GM13977 (cell line): ENCODE results near the gene DUS2.

ENCODE experiments used
- DNase-seq: peaks from one replicate; pipeline ENCODE4 v3.0.0; 2012; ENCODE audit warnings: low spot score
- in situ Hi-C: fragments of 300-500 bp; cut with MboI; formaldehyde crosslinking; loops from one replicate; pipeline ENCODE4 v1.12.0; 2022; ENCODE audit warnings: low sequenced_read_pairs, low pct_unique_long_range_greater_than_20kb, mixed read lengths, inconsistent platforms; ENCODE audit not compliant: unreplicated experiment
- TF ChIP-seq, protein P1 (sequence below): IDR thresholded peaks from 2 replicates; pipeline ENCODE4 v1.5.1; 2012; ENCODE audit warnings: mild to moderate bottlenecking, control low read depth; ENCODE audit not compliant: insufficient read depth; ENCODE audit errors: extremely low read depth, missing control alignments

The DUS2 gene

GRCh38 chr16:68046106-68046505, 23.0 kb downstream of the DUS2 start:
- in situ Hi-C loops, result no loop called here
- TF ChIP-seq, protein P1, sequence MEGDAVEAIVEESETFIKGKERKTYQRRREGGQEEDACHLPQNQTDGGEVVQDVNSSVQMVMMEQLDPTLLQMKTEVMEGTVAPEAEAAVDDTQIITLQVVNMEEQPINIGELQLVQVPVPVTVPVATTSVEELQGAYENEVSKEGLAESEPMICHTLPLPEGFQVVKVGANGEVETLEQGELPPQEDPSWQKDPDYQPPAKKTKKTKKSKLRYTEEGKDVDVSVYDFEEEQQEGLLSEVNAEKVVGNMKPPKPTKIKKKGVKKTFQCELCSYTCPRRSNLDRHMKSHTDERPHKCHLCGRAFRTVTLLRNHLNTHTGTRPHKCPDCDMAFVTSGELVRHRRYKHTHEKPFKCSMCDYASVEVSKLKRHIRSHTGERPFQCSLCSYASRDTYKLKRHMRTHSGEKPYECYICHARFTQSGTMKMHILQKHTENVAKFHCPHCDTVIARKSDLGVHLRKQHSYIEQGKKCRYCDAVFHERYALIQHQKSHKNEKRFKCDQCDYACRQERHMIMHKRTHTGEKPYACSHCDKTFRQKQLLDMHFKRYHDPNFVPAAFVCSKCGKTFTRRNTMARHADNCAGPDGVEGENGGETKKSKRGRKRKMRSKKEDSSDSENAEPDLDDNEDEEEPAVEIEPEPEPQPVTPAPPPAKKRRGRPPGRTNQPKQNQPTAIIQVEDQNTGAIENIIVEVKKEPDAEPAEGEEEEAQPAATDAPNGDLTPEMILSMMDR, result no peak
- no peak for DNase-seq

DNA sequence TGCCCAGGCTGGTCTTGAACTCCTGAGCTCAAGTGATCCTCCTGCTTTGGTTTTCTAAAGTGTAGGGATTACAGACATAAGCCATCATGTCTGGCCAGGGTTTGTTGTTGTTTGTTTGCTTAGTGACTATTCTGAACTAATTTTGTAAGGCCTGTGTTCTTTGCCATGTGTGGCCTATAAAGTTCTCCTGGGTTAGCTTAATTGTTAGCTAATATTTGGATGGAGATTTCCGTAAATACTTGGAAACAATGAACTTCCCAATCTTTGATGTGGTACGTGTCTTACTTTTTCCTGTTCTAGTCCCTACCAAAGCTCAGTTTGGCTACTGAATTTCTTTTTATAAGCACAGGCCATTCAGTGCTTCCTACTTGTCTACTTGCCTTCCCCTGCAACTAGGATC, 24.9 kb downstream of the DUS2 start:
- in situ Hi-C loops, result no loop called here
- TF ChIP-seq, protein P1, result no peak
- DNase-seq, result no peak

- TF ChIP-seq, protein P1, result no peak
- in situ Hi-C loops, result no loop called here
- DNase-seq, result no peak
Measured at GRCh38 chr16:68049449-68049848, 26.4 kb downstream of the DUS2 start.

DNA sequence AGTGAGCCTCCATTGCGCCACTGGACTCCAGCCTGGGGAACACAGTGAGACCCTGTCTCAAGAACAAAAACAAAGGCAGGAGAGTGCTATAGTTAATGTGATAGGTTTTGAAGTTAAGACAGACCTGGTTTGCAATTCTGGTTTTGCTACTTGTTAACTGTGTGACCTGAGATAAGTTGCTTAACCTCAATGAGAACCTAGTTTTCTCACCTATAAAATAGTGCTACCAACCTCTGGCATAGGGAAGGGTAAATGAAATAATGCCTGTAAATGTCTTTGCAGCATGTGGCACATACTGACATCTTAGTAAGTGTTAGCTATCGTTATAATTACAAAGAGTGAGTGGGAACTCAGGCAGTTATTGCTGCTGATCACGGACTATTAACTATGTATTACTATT, 32.3 kb downstream of the DUS2 start:
- DNase-seq, result no peak
- in situ Hi-C loops, result loop anchor here (25.0 kb wide), 1 partner anchor 368 kb away; no protein-coding TSS in a partner anchor
- TF ChIP-seq, protein P1, result no peak

- in situ Hi-C loops, result loop anchor here (25.0 kb wide), 1 partner anchor 373 kb away; no protein-coding TSS in a partner anchor
Measured at GRCh38 chr16:68059804-68060203, 36.7 kb downstream of the DUS2 start.

DNA sequence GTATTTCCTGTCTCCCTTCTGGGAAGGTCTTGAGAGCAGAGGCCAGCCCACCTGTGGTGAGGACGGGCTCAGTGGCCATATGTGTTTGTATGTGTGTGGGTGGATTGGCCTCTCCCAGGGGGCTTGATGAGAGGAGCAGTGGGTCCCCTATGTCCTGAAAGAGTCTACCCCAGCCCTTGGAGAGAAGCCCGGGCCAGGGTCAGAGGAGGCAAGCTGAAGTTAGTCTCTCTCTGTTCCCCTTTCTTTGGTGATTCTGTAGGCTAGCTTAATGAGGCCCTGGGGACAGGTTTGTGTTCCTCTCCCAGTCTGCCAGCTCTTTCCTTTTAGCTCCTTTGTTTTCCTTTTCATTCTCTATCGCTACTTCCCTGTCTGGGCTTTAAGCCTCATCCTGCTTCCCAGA, 38.3 kb downstream of the DUS2 start:
- TF ChIP-seq, protein P1, result no peak
- in situ Hi-C loops, result loop anchor here (25.0 kb wide), 1 partner anchor 374 kb away; no protein-coding TSS in a partner anchor
- no peak for DNase-seq

More at GRCh38 chr16:68059804-68060203, 36.7 kb downstream of the DUS2 start:
- DNase-seq, result no peak
- TF ChIP-seq, protein P1, result no peak
